Measurements from ENCODE around the gene EPB41.
A peak's percentile ranks its signal among the peaks of the same experiment; 100 is the strongest.
"Not testable (repeated sequence)": the region's sequence is repeated elsewhere in the genome, so short reads cannot be mapped to it uniquely, and the experiment has no call there.

Gene EPB41

DNA sequence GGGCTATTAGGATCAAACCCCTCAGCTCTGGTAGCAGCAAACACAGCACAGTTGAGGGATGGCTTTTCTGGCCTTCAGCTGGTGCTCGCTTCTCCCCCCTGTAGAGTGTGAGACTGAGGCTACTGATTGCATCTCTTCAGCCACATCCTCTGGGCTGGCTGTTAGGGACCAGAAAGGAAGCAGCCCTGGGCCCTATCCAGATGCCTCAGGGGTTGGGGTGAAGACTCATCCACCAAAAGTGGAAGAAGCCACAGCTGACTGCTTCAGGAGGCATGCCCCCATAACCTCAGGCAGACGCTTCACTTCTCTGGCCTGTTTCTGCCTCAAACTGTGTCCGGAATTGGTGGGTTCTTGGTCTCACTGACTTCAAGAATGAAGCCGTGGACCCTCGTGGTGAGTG is 215.5 kb downstream of the EPB41 start:
- TF ChIP-seq PKNOX1 (IDR thresholded peaks at IDR 0.05) (no peak), ELF4 (IDR thresholded peaks at IDR 0.05) (no peak), FOXA1 (IDR thresholded peaks at IDR 0.05) (no peak)
- DNase-seq (ENCODE audit: extremely low spot score), result no peak
- CTCF ChIA-PET, result no interaction called here
- POLR2A ChIA-PET, result interaction anchor here (1.9 kb wide), 1 partner anchor 52 kb away, joined by 5 read pairs; the partner anchor contains the start of gene SRSF4

DNA sequence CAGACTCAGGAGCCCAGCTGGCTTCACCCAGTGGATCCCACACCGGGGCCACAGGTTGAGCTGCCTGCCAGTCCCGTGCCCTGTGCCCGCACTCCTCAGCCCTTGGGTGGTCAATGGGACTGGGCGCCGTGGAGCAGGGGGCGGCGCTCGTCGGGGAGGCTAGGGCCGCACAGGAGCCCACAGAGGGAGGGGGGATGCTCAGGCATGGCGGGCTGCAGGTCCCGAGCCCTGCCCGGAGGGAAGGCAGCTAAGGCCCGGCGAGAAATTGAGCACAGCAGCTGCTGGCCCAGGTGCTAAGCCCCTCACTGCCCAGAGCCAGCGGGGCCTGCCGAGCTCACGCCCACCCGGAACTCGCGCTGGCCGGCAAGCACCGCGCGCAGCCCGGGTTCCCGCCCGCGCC is 216.7 kb downstream of the EPB41 start:
- CTCF ChIA-PET; DNase-seq (ENCODE audit: extremely low spot score); POLR2A ChIA-PET: not testable (repeated sequence)

- TF ChIP-seq ELF4 (IDR thresholded peaks at IDR 0.05), result no peak
- TF ChIP-seq L3MBTL2 (conservative IDR thresholded peaks at IDR 0.05), result no peak
- no peak for TF ChIP-seq SP1 (IDR thresholded peaks at IDR 0.05)
- no peak for TF ChIP-seq PKNOX1 (IDR thresholded peaks at IDR 0.05)
- no peak for TF ChIP-seq HDGF (IDR thresholded peaks at IDR 0.05; ENCODE audit: borderline replicate concordance)
- TF ChIP-seq FOXK2 (IDR thresholded peaks at IDR 0.05), result no peak
- no peak for TF ChIP-seq TARDBP (IDR thresholded peaks at IDR 0.05)
- no peak for TF ChIP-seq LEF1 (IDR thresholded peaks at IDR 0.05; ENCODE audit: borderline replicate concordance)
- no peak for TF ChIP-seq FOXA1 (IDR thresholded peaks at IDR 0.05)
- no peak for TF ChIP-seq SUZ12 (IDR thresholded peaks at IDR 0.05)
- no peak for TF ChIP-seq BHLHE40 (IDR thresholded peaks at IDR 0.05; ENCODE audit: borderline replicate concordance)
- no peak for TF ChIP-seq ARNT (IDR thresholded peaks at IDR 0.05)
- ChIA-PET POLR2A (interaction anchor here (0.7 to 1.0 kb wide), 2 partner anchors 10 to 390 kb away, joined by 3 read pairs; no protein-coding TSS in a partner anchor), CTCF (no interaction called here)
- no peak for DNase-seq (ENCODE audit: extremely low spot score)
Measured at GRCh38 chr1:29133861-29134694, 219.7 kb downstream of the EPB41 start.

DNA sequence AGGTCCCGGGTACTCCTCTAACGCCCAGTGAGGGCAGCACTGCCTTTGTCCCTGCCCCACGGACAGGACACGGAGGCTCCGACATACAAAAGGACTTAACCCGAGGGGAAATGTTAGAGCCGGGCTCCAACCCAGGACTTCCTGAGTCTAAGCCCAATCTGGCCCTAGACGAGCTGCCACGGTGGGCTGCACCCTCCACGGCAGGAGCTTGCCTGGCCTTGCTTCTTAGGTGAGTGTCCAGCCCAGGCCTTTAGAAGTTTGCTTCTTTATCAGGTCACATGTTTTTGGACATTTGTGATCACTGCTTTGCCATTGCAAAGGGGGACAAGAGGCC is 220.3 kb downstream of the EPB41 start:
- no peak for TF ChIP-seq CTBP1 (IDR thresholded peaks at IDR 0.05; ENCODE audit: borderline replicate concordance)
- TF ChIP-seq TARDBP (IDR thresholded peaks at IDR 0.05), result no peak
- TF ChIP-seq SUZ12 (IDR thresholded peaks at IDR 0.05), result no peak
- no peak for TF ChIP-seq SP1 (IDR thresholded peaks at IDR 0.05)
- no peak for TF ChIP-seq ARNT (IDR thresholded peaks at IDR 0.05)
- no peak for TF ChIP-seq HDGF (IDR thresholded peaks at IDR 0.05; ENCODE audit: borderline replicate concordance)
- TF ChIP-seq ELF4 (IDR thresholded peaks at IDR 0.05), result no peak
- TF ChIP-seq FOXM1 (IDR thresholded peaks at IDR 0.05; ENCODE audit: borderline replicate concordance), result no peak
- no peak for TF ChIP-seq BHLHE40 (IDR thresholded peaks at IDR 0.05; ENCODE audit: borderline replicate concordance)
- TF ChIP-seq NFRKB (IDR thresholded peaks at IDR 0.05), result no peak
- ChIA-PET CTCF (no interaction called here), POLR2A (interaction anchor here (0.7 to 1.0 kb wide), 2 partner anchors 9 to 390 kb away, joined by 3 read pairs; no protein-coding TSS in a partner anchor)
- DNase-seq (ENCODE audit: extremely low spot score), result no peak

DNA sequence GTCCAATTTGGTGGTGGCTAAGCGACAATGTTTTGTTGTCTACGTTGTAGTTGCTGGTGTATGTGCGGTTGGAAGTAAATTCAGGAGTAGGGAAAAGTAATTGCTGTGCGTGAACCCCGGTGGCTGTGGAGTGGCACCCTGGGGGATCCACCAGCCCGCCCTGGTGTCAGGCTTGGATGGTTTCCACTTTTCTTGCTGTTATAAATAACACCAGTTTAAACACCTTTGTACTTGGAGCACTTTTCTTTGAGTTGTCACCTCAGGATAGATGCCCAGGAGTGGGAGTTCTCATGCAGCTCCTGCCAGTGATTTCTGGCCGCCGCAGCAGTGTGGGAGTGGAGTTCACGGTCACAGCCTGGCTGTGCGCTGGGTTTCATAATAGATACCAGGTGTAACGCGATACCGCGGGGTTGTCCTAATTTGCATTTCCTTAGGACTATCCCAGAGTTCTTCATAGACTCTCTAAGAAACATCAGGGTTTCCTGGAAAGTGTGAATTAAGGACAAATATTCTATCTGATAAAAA is 222.1 kb downstream of the EPB41 start:
- TF ChIP-seq PKNOX1 (IDR thresholded peaks at IDR 0.05) (no peak), FOXK2 (IDR thresholded peaks at IDR 0.05) (no peak), FOXM1 (IDR thresholded peaks at IDR 0.05; ENCODE audit: borderline replicate concordance) (no peak), ARNT (IDR thresholded peaks at IDR 0.05) (no peak)
- ChIA-PET CTCF (interaction anchor here (1.3 kb wide), 1 partner anchor 15 kb away, joined by 3 read pairs; no protein-coding TSS in a partner anchor), POLR2A (no interaction called here)
- DNase-seq (ENCODE audit: extremely low spot score), result peak; percentile 62

DNA sequence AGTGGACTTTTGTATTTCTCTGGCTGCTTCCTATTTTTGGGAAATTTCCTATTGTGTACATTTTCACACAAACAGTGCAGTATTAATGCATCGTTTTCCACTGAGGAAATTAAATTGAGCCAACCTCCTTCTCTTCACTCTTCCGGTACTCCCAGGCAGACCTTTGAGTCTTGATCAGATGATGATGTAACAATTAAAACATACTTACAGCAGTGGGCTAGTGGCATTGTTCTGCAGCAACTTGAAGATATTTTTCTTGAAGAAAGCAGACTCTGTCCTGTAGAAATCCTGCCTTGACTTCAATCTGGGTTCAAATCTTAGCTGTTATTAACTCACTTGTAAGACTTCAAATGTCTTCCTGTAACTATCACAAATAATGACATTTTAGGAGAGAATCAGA is 228.3 kb downstream of the EPB41 start:
- DNase-seq (ENCODE audit: extremely low spot score), result no peak
- TF ChIP-seq FOXA1 (IDR thresholded peaks at IDR 0.05) (no peak), SUZ12 (IDR thresholded peaks at IDR 0.05) (no peak), ZNF384 (IDR thresholded peaks at IDR 0.05) (no peak), FOXM1 (IDR thresholded peaks at IDR 0.05; ENCODE audit: borderline replicate concordance) (no peak), TARDBP (IDR thresholded peaks at IDR 0.05) (no peak), ELF4 (IDR thresholded peaks at IDR 0.05) (no peak), FOXK2 (IDR thresholded peaks at IDR 0.05) (no peak), NFRKB (IDR thresholded peaks at IDR 0.05) (no peak), PKNOX1 (IDR thresholded peaks at IDR 0.05) (no peak), LEF1 (IDR thresholded peaks at IDR 0.05; ENCODE audit: borderline replicate concordance) (no peak), SP1 (IDR thresholded peaks at IDR 0.05) (no peak), ARNT (IDR thresholded peaks at IDR 0.05) (no peak), CTBP1 (IDR thresholded peaks at IDR 0.05; ENCODE audit: borderline replicate concordance) (no peak), BHLHE40 (IDR thresholded peaks at IDR 0.05; ENCODE audit: borderline replicate concordance) (no peak)
- POLR2A ChIA-PET, result interaction anchor here (2.7 kb wide), 1 partner anchor 39 kb away, joined by 9 read pairs; the partner anchor contains the start of gene SRSF4
- CTCF ChIA-PET, result interaction anchor here (0.7 to 1.5 kb wide), 3 partner anchors 12 to 407 kb away, joined by 3 to 4 read pairs (median 3); no protein-coding TSS in a partner anchor
